Keratinocyte (primary cell): Measurements from ENCODE around the gene GON7.

Source experiments
- EZH2 ChIP-seq: IDR thresholded peaks from one replicate; pipeline ENCODE4 v1.6.1; 2012; ENCODE audit warnings: inconsistent platforms, mild to moderate bottlenecking, low read length, moderate library complexity
- TF ChIP-seq, protein P1 (sequence below), 3 experiments: IDR thresholded peaks in 1 of 3; conservative IDR thresholded peaks in 1 of 3; optimal IDR thresholded peaks in 1 of 3; 2 replicates in 2 of 3; 3 replicates in 1 of 3; pipeline versions ENCODE3 to v1.5.1; 2011; ENCODE audit warnings: low read length in 3 of 3, mild to moderate bottlenecking in 3 of 3, moderate library complexity in 2 of 3, control low read depth in 1 of 3, inconsistent platforms in 1 of 3; ENCODE audit not compliant: insufficient read depth in 2 of 3; ENCODE audit errors: extremely low read depth in 1 of 3

GRCh38 chr14:93175492-93175891 is 31.4 kb downstream of the GON7 start:
- TF ChIP-seq, protein P1, sequence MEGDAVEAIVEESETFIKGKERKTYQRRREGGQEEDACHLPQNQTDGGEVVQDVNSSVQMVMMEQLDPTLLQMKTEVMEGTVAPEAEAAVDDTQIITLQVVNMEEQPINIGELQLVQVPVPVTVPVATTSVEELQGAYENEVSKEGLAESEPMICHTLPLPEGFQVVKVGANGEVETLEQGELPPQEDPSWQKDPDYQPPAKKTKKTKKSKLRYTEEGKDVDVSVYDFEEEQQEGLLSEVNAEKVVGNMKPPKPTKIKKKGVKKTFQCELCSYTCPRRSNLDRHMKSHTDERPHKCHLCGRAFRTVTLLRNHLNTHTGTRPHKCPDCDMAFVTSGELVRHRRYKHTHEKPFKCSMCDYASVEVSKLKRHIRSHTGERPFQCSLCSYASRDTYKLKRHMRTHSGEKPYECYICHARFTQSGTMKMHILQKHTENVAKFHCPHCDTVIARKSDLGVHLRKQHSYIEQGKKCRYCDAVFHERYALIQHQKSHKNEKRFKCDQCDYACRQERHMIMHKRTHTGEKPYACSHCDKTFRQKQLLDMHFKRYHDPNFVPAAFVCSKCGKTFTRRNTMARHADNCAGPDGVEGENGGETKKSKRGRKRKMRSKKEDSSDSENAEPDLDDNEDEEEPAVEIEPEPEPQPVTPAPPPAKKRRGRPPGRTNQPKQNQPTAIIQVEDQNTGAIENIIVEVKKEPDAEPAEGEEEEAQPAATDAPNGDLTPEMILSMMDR (optimal IDR thresholded peaks at IDR 0.05 in 1 of 3, IDR thresholded peaks at IDR 0.05 in 1 of 3, conservative IDR thresholded peaks at IDR 0.05 in 1 of 3; ENCODE audit: extremely low read depth in 1 of 3, insufficient read depth in 2 of 3, low read length in 3 of 3) = no peak
- no peak for TF ChIP-seq EZH2
